Lower leg skin (tissue), 3 donors: ENCODE measurements around the gene CMTM2.

Source experiments
- CTCF ChIP-seq, 3 donors: fragments of 450-650 bp; IDR thresholded peaks; one replicate each; pipeline ENCODE4 v1.5.1; 2016; ENCODE audit warnings: antibody characterized with exemption in 3 of 3, mild to moderate bottlenecking in 3 of 3, moderate library complexity in 2 of 3
- POLR2A ChIP-seq, 2 donors: fragments of 450-650 bp; IDR thresholded peaks; one replicate each; pipeline ENCODE4 v1.6.1; 2016 to 2017; ENCODE audit warnings: antibody characterized with exemption in 2 of 2, mild to moderate bottlenecking in 1 of 2, moderate library complexity in 1 of 2

DNA sequence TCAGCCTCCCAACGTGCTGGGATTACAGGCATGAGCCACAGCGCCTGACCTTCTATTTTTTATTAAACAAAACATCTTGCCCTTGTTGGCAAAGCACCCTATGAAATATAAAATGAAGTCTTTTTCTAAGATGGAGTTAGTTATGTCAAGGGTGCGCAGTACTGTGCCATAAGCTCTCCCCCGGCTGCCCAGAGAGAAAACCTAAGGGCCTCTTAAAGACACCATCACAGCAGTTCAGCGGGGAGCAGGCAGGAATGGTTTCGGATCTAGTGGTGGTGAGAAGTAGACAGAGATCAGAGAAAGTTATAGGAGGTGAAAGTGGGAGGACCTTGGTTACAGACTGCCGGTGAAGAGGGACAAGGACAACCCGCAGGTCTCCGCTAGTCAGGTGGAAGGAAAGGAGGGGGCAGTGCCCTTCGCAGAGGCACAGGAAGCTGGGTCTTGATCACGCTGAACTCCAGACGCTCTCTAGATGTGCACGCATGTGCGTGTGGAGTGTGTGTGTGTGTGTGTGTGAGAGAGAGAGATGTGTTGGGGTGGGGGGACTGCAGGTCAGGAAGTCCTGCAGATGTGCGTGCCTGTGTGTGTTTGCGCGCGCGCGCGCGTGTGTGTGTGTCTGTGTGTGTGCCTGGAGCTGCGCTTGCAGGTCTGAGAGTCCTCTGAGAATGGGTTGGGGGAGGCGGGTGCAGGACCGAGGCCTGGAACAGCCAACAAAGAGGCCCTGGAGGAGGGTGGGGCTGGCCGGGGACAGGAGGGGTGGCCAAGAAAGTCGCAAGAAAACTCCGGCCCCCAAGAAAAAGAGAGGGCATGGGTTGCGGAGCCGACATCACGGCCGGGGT, 24.5 kb downstream of the CMTM2 start:
- TF ChIP-seq CTCF (IDR thresholded peaks at IDR 0.05) (peak in 1 of 3 donors; percentile 60), POLR2A (IDR thresholded peaks at IDR 0.05) (no peak)
